HepG2 (cell line): ENCODE data around the gene SLC8A2. TPM values are rescaled to one million over a fixed set of nuclear protein-coding genes. Genes with fewer than 3 reads are reported as not detected.
A peak's percentile ranks its signal among the peaks of the same experiment; 100 is the strongest.

Source experiments
- CBX5 ChIP-seq: sonication (generic); formaldehyde crosslinking; IDR thresholded peaks from 2 replicates; pipeline ENCODE4 v1.4.0; 2020; ENCODE audit warnings: missing genetic modification reagents, borderline replicate concordance
- CTCF ChIP-seq: sonication (generic); formaldehyde crosslinking; IDR thresholded peaks from 2 replicates; pipeline ENCODE4 v1.5.0; 2020; ENCODE audit warnings: mild to moderate bottlenecking, missing genetic modification reagents, moderate library complexity
- DNMT1 ChIP-seq: sonication (generic); formaldehyde crosslinking; IDR thresholded peaks from 2 replicates; pipeline ENCODE4 v1.5.1; 2020; ENCODE audit warnings: mild to moderate bottlenecking, missing genetic modification reagents
- FOSL2 ChIP-seq: sonication (generic); formaldehyde crosslinking; IDR thresholded peaks from 2 replicates; pipeline ENCODE4 v1.4.0; 2020; ENCODE audit warnings: missing genetic modification reagents
- JUNB ChIP-seq: sonication (generic); formaldehyde crosslinking; IDR thresholded peaks from 2 replicates; pipeline ENCODE4 v1.8.0; 2022; ENCODE audit warnings: missing genetic modification reagents, mild to moderate bottlenecking, borderline replicate concordance
- MATR3 ChIP-seq: sonication (generic); formaldehyde crosslinking; IDR thresholded peaks from 2 replicates; pipeline ENCODE4 v1.4.0; 2020; ENCODE audit warnings: missing genetic modification reagents
- MXI1 ChIP-seq: IDR thresholded peaks from 3 replicates; pipeline ENCODE4 v1.6.1; 2012; ENCODE audit warnings: low read depth, low read length, inconsistent platforms, borderline replicate concordance
- NFE2 ChIP-seq: sonication (generic); formaldehyde crosslinking; IDR thresholded peaks from 2 replicates; pipeline ENCODE4 v1.4.0; 2020; ENCODE audit warnings: missing genetic modification reagents
- NFKB2 ChIP-seq: sonication (generic); formaldehyde crosslinking; IDR thresholded peaks from 2 replicates; pipeline ENCODE4 v1.4.0; 2020; ENCODE audit warnings: missing genetic modification reagents, borderline replicate concordance
- RAD21 ChIP-seq: fragments of 450-650 bp; formaldehyde crosslinking; IDR thresholded peaks from 2 replicates; pipeline ENCODE4 v1.5.0; 2020; ENCODE audit warnings: mild to moderate bottlenecking
- SALL1 ChIP-seq: sonication (generic); formaldehyde crosslinking; IDR thresholded peaks from 2 replicates; pipeline ENCODE4 v1.8.0; 2022; ENCODE audit warnings: mild to moderate bottlenecking, missing genetic modification reagents
- SMC3 ChIP-seq: IDR thresholded peaks from 2 replicates; pipeline ENCODE4 v1.6.1; 2011; ENCODE audit warnings: low read length, improper control_type of control experiment
- STAG1 ChIP-seq: sonication (generic); formaldehyde crosslinking; IDR thresholded peaks from 2 replicates; pipeline ENCODE4 v1.4.0; 2020; ENCODE audit warnings: missing genetic modification reagents
- TEAD3 ChIP-seq: optimal IDR thresholded peaks from 2 replicates; pipeline ENCODE3; 2016; ENCODE audit warnings: borderline replicate concordance
- ZNF337 ChIP-seq: sonication (generic); formaldehyde crosslinking; IDR thresholded peaks from 2 replicates; pipeline ENCODE4 v1.5.1; 2020; ENCODE audit warnings: missing genetic modification reagents, low read depth, mild to moderate bottlenecking, borderline replicate concordance
- ZNF629 ChIP-seq: sonication (generic); formaldehyde crosslinking; conservative IDR thresholded peaks from 2 replicates; pipeline ENCODE4 v1.5.0; 2020; ENCODE audit warnings: missing genetic modification reagents
- ZNF672 ChIP-seq: sonication (generic); formaldehyde crosslinking; IDR thresholded peaks from 2 replicates; pipeline ENCODE4 v1.8.1; 2022; ENCODE audit warnings: missing genetic modification reagents
- ZNF687 ChIP-seq: sonication (generic); formaldehyde crosslinking; IDR thresholded peaks from 2 replicates; pipeline ENCODE4 v1.5.1; 2020; ENCODE audit warnings: mild to moderate bottlenecking, missing genetic modification reagents, moderate library complexity
- ZNF709 ChIP-seq: sonication (generic); formaldehyde crosslinking; IDR thresholded peaks from 2 replicates; pipeline ENCODE4 v1.5.0; 2020; ENCODE audit warnings: mild to moderate bottlenecking, missing genetic modification reagents
- polyA plus RNA-seq, 8 experiments: library from polyadenylated mRNA; depleted of rRNA in 3 of 8; stranded (reverse) in 7 of 8; unstranded in 1 of 8; fragments of >200 nt; fragmentation: Illumina TruSeq in 4 of 8; extraction: Trizol in 4 of 8; gene quantifications; 2 replicates each; pipeline versions ENCODE4 v1.2.1 to v1.2.3, GENCODE V29; 2011 to 2016; ENCODE audit warnings: low read depth in 4 of 8, missing spikeins in 1 of 8, mixed read lengths in 1 of 8; ENCODE audit not compliant: insufficient read depth in 1 of 8
- total RNA-seq, 5 experiments: library from RNA; depleted of rRNA; stranded (reverse); fragments of >200 nt; fragmentation: Illumina TruSeq; extraction: Trizol; gene quantifications; 2 replicates each; pipeline ENCODE4 v1.2.3, GENCODE V29; 2016; ENCODE audit warnings: low read depth in 1 of 5

The SLC8A2 gene
- total and polyA plus RNA-seq, 2 of the 13 experiments (the other 11 are each of a cell fraction or from before 2014, with no cell fraction given): 0.02 TPM; not detected in 1

- TF ChIP-seq ZNF687: peak; percentile 19
- TF ChIP-seq STAG1 (CRISPR knock-in tag): peak; percentile 80
- 0 out of 2 replicates have a peak, but pooled peaks have one; percentile 6 for TF ChIP-seq FOSL2 (CRISPR knock-in tag)
- peak; percentile 58 for TF ChIP-seq RAD21 (CRISPR knock-in tag)
- TF ChIP-seq NFE2 (CRISPR knock-in tag): no peak
- TF ChIP-seq MXI1: 0 out of 3 replicates have a peak, but pooled peaks have one; percentile 15
- TF ChIP-seq ZNF672 (CRISPR knock-in tag): no peak
- no peak for TF ChIP-seq ZNF629 (CRISPR knock-in tag)
- 0 out of 2 replicates have a peak, but pooled peaks have one; percentile 20 for TF ChIP-seq CBX5 (CRISPR knock-in tag)
- 0 out of 2 replicates have a peak, but pooled peaks have one; percentile 26 for TF ChIP-seq JUNB (CRISPR knock-in tag)
- no peak for TF ChIP-seq DNMT1 (CRISPR knock-in tag)
- TF ChIP-seq MATR3: no peak
- peak; percentile 73 for TF ChIP-seq SMC3
- TF ChIP-seq NFKB2 (CRISPR knock-in tag): peak; percentile 38; the same call in 1 of the 2 replicates
- TF ChIP-seq ZNF337 (CRISPR knock-in tag): no peak
- peak; percentile 88 for TF ChIP-seq CTCF (CRISPR knock-in tag)
- TF ChIP-seq SALL1 (CRISPR knock-in tag): no peak; the same call in 1 of the 2 replicates
- TF ChIP-seq ZNF709 (CRISPR knock-in tag): no peak
- peak; percentile 56 for TF ChIP-seq TEAD3 (CRISPR knock-in tag)
Observed at GRCh38 chr19:47427241-47428176, 44.2 kb downstream of the SLC8A2 start (continued).
